CD4-positive, alpha-beta T cell treated with Interleukin-21 for 1 hour (primary cell): ENCODE results near the gene ITGB3BP.
"Not testable (repeated sequence)": the region's sequence is repeated elsewhere in the genome, so short reads cannot be mapped to it uniquely, and the experiment has no call there.

Source experiments
- DNase-seq: peaks from one replicate; pipeline ENCODE4 v3.0.0-alpha.2; 2020

The ITGB3BP gene

DNA sequence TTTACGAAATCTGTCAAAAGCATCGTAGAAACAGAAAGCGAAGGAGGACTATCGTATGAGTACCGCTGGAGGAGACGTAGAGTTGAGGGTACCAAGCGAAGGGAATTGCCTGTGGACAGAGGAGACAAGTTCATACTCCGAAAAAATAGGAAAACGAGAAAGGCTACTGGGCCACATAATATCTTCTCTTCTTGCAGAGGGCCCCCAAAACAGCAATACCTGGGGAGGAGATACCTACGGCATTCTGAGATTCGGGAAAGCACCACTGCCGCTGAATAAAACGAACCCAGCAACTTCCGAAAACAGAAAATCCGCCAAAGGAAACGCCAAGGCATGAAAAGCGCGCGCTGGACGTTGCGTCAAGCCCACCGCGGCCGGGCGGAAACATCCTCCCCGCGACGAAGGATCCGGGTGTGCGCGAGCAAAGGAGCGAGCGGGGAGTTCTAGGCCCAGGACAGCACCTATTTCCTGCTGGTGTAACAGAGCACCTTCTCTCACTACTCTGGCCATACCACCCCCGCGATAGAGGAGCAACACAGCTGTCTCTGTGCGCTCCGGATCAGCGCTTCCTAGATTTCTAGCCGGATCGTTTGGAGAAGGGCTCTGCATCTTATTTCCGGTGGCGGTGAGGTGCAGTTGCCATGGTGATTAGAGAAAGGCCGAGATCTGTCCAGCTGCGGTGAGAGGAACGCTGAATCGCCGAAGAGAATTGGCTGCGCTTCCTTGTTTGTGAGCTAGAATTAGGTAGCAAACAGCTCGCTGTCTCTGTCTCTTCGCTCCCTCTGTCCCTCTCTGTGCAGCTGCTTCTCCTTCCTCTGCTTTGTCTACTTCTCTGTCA, at the start of gene ITGB3BP, which contains the start of gene EFCAB7:
Gene ITGB3BP (minus strand): TSS at position 335 of the 838 bp plus-strand sequence. CDS start 92 bp downstream, at position 243.
Gene EFCAB7 (plus strand): TSS at position 635 of the 838 bp plus-strand sequence. CDS start 2,048 bp downstream, outside the sequence.
- DNase-seq: peak; percentile 83

DNA sequence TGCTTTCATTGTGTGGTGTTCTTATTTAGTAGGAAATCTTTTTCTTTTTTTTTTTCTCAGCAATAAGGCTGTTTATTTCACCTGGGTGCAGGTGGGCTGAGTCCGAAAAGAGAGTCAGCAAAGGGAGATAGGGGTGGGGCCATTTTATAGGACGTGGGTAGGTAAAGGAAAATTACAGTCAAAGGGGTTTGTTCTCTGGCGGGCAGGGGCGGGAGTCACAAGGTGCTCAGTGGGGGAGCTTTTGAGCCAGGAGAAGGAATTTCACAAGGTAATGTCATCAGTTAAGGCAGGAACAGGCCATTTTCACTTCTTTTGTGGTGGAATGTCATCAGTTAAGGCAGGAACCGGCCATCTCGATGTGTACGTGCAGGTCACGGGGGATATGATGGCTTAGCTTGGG, 49.7 kb upstream of the ITGB3BP start:
- not testable (repeated sequence) for DNase-seq

GRCh38 chr1:63569640-63570316, 46.8 kb upstream of the ITGB3BP start:
- DNase-seq: no peak

DNA sequence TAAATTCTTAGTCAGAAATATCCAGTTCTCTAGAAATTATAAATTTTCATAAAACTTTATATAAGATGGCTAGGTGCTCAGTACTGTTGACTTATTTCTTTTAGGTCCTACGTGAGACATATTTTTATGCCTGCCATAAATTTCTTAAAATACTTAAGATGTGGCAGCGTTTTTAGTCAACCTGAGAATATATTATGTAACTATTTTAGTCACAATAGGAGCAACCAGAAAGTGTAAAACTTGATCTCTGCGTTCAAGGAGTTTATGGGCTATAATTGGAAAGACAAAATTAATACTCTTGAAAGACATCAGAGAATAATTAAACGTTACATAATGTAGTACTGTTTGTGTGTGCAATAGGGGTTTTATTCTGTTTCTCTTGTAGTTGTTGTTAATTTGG, 46.0 kb upstream of the ITGB3BP start:
- DNase-seq: no peak

DNA sequence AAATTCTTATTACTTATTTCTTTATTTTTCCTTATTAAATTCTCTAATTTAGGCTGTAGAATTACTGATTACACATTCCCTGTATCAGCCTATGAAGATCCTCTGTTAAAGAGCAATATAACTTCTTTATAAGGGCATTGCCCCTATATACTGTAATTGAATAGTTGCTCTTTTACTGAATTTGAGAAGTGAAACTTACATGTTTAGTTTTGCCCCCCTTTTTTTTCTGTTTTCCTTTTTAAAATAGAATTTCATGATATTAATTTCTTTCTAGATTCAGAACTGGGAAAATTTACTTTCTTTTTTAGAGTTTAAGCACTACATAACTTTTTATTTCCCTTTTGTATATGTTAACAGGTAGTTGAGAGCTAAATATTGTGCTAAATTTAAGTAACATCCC, 40.7 kb upstream of the ITGB3BP start:
- no peak for DNase-seq

GRCh38 chr1:63559357-63559756, 36.3 kb upstream of the ITGB3BP start:
- no peak for DNase-seq

DNA sequence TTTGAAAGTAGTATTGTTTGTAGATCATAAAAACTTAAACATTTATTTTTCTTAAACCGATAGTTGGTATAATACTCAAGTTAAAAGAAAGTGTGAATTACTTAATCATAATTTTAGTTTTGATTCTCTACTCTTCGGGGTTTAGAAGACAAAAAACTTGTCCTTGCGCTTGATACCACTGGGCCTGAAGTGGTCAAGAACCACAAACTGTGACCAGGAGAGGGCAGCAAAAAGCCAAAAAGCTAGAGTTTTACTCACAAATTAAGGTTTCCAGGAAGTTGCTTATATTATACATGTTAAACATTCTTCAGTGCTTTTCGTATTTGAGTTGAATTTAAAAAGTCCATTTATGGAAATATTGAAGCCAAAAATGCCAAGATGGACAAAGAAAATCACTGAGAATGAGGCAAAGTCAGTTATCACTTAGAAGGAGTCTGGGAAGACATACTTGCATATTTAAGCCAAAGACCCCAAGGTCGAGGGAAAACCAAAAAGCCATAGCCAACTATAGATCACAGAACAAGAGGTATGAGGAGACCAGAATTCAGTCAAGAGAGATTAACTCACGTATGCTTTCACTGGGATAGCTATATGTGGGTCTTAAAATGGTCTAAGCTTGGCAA, 34.5 kb upstream of the ITGB3BP start:
- DNase-seq: peak; percentile 16

DNA sequence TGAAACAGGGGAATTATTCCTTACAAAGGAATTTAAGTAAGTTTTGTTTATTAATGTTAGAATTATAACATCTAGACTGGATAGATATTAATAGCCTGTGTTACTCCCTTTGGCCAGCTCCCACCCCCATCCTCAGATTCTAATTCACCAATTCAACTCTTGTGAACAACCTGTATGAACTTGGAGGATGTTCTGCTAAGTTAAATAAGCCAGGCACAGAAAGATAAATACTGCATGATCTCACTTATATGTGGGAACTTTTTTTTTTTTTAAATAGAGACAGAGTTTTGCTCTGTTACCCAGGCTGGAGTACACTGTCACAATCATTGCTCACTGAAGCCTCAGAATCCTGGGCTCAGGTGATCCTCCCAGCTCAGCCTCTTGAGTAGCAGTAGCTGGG, 32.5 kb upstream of the ITGB3BP start:
- no peak for DNase-seq

GRCh38 chr1:63548877-63549276, 25.9 kb upstream of the ITGB3BP start:
- DNase-seq: peak; percentile 22

DNA sequence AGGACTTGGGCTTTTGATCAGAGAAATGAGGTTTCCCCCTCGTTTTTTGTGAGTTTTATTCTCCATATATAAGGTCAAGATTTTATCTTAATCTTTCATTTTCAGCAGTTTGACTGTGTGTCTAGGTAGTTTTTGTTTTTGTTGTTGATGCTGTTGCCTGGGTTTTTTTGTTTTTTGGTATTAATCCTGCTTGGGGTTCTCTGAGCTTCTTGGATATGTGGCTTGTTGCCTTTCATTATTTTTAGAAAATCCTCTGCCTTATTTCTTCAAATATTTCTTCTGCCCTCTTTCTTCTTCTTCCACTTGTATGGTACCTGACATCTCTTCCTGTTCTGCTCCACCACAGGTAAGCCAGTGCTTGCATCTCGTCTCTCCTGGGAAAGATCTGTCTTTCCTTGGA, 25.3 kb upstream of the ITGB3BP start:
- no peak for DNase-seq

GRCh38 chr1:63547621-63548294, 24.7 kb upstream of the ITGB3BP start:
- no peak for DNase-seq

GRCh38 chr1:63545780-63546179, 22.8 kb upstream of the ITGB3BP start:
- DNase-seq: no peak

- DNase-seq: peak; percentile 7
These were observed 14.9 kb upstream of the ITGB3BP start for GRCh38 chr1:63537940-63538339.

GRCh38 chr1:63537006-63537405, 14.0 kb upstream of the ITGB3BP start:
- DNase-seq: no peak

DNA sequence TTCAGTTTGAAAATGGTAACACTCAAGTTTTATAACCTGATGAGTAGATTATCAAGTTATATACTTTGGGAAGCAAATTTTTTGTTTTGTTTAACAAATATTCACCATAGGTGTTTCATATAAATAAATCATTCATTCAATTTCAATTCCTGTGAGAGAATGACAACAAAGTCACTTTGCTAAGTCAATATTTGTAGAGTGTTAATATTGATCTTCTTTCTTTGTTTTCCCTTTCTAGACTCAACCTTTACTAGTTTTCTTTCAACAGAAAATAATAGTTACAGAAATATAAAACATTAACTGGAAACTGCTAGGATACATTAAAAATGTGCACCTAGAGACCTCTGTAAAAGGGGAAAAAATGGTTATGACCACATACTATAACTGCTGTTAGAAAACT, 11.4 kb upstream of the ITGB3BP start:
- no peak for DNase-seq

- DNase-seq: no peak
These were observed 10.9 kb upstream of the ITGB3BP start for GRCh38 chr1:63533931-63534330.

DNA sequence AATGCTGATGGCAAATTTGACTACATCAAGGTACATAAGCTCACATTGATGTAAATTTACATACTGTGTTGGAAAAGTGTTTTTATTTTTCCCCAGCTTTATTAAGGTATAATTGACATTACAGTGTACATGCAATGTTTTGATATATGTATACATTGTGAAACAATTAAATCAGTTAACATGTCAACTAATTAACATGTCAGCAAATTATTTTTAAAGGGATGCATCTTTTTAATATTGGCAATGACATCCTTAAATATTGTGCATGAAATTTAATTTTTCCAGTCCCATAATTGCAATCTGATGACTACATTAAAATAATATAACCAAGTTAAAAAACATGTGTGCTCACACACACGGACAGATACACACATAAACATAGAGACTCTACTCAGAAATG, 9.7 kb upstream of the ITGB3BP start:
- DNase-seq: no peak

GRCh38 chr1:63524201-63524600, 1.2 kb upstream of the ITGB3BP start:
- no peak for DNase-seq

DNA sequence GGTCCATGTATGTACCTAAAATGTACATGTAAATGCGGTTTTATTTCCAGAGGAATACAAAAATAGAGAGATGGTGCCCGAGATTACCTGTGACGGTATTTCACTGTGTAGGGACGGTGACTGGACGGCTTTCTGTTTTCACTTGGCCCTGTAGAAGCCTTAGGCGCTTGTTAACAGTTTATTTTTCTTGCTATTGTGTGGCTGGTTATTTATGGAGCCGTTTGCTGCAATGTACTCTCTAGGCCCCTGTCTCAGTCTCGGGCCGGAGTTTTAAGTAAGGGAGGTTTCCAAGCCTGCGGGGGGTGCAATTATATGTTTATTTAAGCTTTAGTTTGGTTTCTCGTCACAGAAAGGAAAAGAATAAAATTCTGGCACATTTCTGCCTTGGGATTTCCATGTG, 713 bp upstream of the ITGB3BP start:
- no peak for DNase-seq

DNA sequence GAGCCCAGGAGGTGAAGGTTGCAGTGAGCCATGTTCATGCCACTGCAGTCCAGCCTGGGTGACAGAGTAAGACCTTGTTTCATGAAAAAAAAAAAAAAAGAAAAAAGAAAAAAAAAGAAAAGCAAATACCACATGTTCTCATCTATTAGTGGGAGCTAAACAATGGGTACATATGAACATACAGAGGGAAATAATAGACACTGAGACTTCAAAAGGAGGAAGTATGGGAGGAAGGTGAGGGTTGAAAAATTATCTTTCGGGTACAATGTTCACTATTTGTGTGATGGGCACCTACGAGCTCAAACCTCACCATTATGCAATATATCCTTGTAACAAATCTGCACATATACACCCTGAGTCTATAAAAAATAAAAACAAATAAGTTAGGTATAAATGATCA, 6.4 kb downstream of the ITGB3BP start:
- no peak for DNase-seq

GRCh38 chr1:63512584-63512983, 10.4 kb downstream of the ITGB3BP start:
- no peak for DNase-seq

GRCh38 chr1:63509718-63510117, 13.3 kb downstream of the ITGB3BP start:
- DNase-seq: no peak

- no peak for DNase-seq
These were observed 16.2 kb downstream of the ITGB3BP start for GRCh38 chr1:63506782-63507181.
